DOHH2 (cell line): ENCODE results near the gene PCDHA3.
"Not testable (repeated sequence)": the region's sequence is repeated elsewhere in the genome, so short reads cannot be mapped to it uniquely, and the experiment has no call there.

Source experiments
- H3F3A ChIP-seq: fragments of 200-600 bp; sonication (generic), shearing (Covaris generic); 2 replicates; pipeline ENCODE4 v1.6.0; 2016; ENCODE audit warnings: antibody characterized with exemption, mild to moderate bottlenecking; ENCODE audit not compliant: control insufficient read depth, insufficient read depth
- H3K27ac ChIP-seq: fragments of 200-600 bp; sonication (generic); 2 replicates; pipeline ENCODE4 v1.5.1; 2014; ENCODE audit warnings: low read depth, mild to moderate bottlenecking, low read length, moderate library complexity
- H3K27me3 ChIP-seq: fragments of 200-600 bp; sonication (generic); 2 replicates; pipeline ENCODE4 v1.6.1; 2014; ENCODE audit warnings: mild to moderate bottlenecking, low read length, mixed read lengths; ENCODE audit not compliant: control insufficient read depth
- H3K36me3 ChIP-seq: fragments of 200-600 bp; sonication (generic); 2 replicates; pipeline ENCODE4 v1.6.1; 2014; ENCODE audit warnings: mild to moderate bottlenecking, low read length, moderate library complexity, mixed read lengths; ENCODE audit not compliant: control insufficient read depth
- H3K4me1 ChIP-seq: fragments of 200-600 bp; sonication (generic); 2 replicates; pipeline ENCODE4 v1.6.1; 2014; ENCODE audit warnings: mild to moderate bottlenecking, low read length, mixed read lengths; ENCODE audit not compliant: control insufficient read depth
- H3K4me2 ChIP-seq: fragments of 200-600 bp; sonication (generic); 2 replicates; pipeline ENCODE4 v1.6.0; 2014; ENCODE audit warnings: mild to moderate bottlenecking, low read length, moderate library complexity
- H3K4me3 ChIP-seq: fragments of 200-600 bp; sonication (generic); 2 replicates; pipeline ENCODE4 v1.5.1; 2014; ENCODE audit warnings: mild to moderate bottlenecking, low read length, mixed read lengths
- H3K79me2 ChIP-seq: fragments of 200-600 bp; sonication (generic); 2 replicates; pipeline ENCODE4 v1.6.1; 2014; ENCODE audit warnings: mild to moderate bottlenecking, low read length, mixed read lengths; ENCODE audit not compliant: control insufficient read depth
- H3K9me2 ChIP-seq: fragments of 200-600 bp; sonication (generic); replicated peaks from 2 replicates; pipeline ENCODE4 v1.6.1; 2014; ENCODE audit warnings: mild to moderate bottlenecking, low read length, mixed read lengths; ENCODE audit not compliant: control insufficient read depth
- H3K9me3 ChIP-seq: fragments of 200-600 bp; sonication (generic); 2 replicates; pipeline ENCODE4 v1.6.1; 2014; ENCODE audit warnings: antibody characterized with exemption, low read length, mixed read lengths; ENCODE audit not compliant: control insufficient read depth, insufficient read depth
- H4K20me1 ChIP-seq: fragments of 200-600 bp; sonication (generic); 2 replicates; pipeline ENCODE4 v1.6.0; 2014; ENCODE audit warnings: low read depth, mild to moderate bottlenecking, antibody characterized with exemption, low read length, moderate library complexity; ENCODE audit not compliant: control insufficient read depth, insufficient read depth
- CTCF ChIP-seq: fragments of 200-600 bp; sonication (generic); IDR thresholded peaks from one replicate; pipeline ENCODE4 v1.5.1; 2014; ENCODE audit warnings: antibody characterized with exemption, mild to moderate bottlenecking, low read depth, low read length; ENCODE audit not compliant: poor library complexity, severe bottlenecking
- EZH2phosphoT487 ChIP-seq: fragments of 200-600 bp; sonication (generic); IDR thresholded peaks from 2 replicates; pipeline ENCODE4 v1.6.1; 2017; ENCODE audit warnings: borderline replicate concordance, mild to moderate bottlenecking, antibody characterized with exemption, low read length, moderate library complexity, mixed read lengths

The PCDHA3 gene

GRCh38 chr5:140827704-140828361, 27.0 kb downstream of the PCDHA3 start, which contains the start of gene PCDHA6:
Gene PCDHA6, plus strand, starts transcription at chr5:140827960. Its CDS starts 132 bp downstream, at chr5:140828092.
- Histone ChIP-seq H3K4me1 (no peaks in the 10 kb centered on the region), H3K27ac (no peak within 1 kb of the TSS), H3F3A (no peaks in the 10 kb centered on the region), H3K4me3 (no peak within 1 kb of the TSS), H3K36me3 (no peaks in the 10 kb centered on the region), H3K9me2 (no peaks in the 10 kb centered on the region), H3K9me3 (no peaks in the 10 kb centered on the region), H4K20me1 (no peaks in the 10 kb centered on the region), H3K79me2 (no peaks in the 10 kb centered on the region), H3K4me2 (no peak within 1 kb of the TSS), H3K27me3 (no peaks in the 10 kb centered on the region)
- TF ChIP-seq CTCF (no peak), EZH2phosphoT487 (no peak)

GRCh38 chr5:140828362-140828737, 27.5 kb downstream of the PCDHA3 start:
- no peak overlapping the region for H3K4me2 ChIP-seq
- no peak overlapping the region for H3K4me3 ChIP-seq

GRCh38 chr5:140829511-140830501, 28.9 kb downstream of the PCDHA3 start:
- not testable (repeated sequence) for H3K4me2 ChIP-seq, H3F3A ChIP-seq, H3K4me3 ChIP-seq, H3K9me2 ChIP-seq, H3K79me2 ChIP-seq, H4K20me1 ChIP-seq, H3K27ac ChIP-seq, H3K27me3 ChIP-seq, H3K9me3 ChIP-seq, H3K36me3 ChIP-seq, H3K4me1 ChIP-seq

More at GRCh38 chr5:140828362-140828737, 27.5 kb downstream of the PCDHA3 start:
- Histone ChIP-seq H3K27me3 (no peaks in the 10 kb centered on the region), H4K20me1 (no peaks in the 10 kb centered on the region), H3F3A (no peaks in the 10 kb centered on the region), H3K27ac (no peak overlapping the region), H3K79me2 (no peaks in the 10 kb centered on the region), H3K9me3 (no peaks in the 10 kb centered on the region), H3K9me2 (no peaks in the 10 kb centered on the region), H3K36me3 (no peaks in the 10 kb centered on the region), H3K4me1 (no peaks in the 10 kb centered on the region)
- TF ChIP-seq CTCF (no peak), EZH2phosphoT487 (no peak)

- Histone ChIP-seq H3K4me2 (no peak within 1 kb of the TSS), H3F3A (no peaks in the 10 kb centered on the region), H3K79me2 (no peaks in the 10 kb centered on the region), H3K4me1 (no peaks in the 10 kb centered on the region), H3K27ac (no peak within 1 kb of the TSS), H4K20me1 (no peaks in the 10 kb centered on the region), H3K9me3 (no peaks in the 10 kb centered on the region), H3K27me3 (no peaks in the 10 kb centered on the region), H3K4me3 (no peak within 1 kb of the TSS), H3K36me3 (no peaks in the 10 kb centered on the region), H3K9me2 (no peaks in the 10 kb centered on the region)
- TF ChIP-seq EZH2phosphoT487 (no peak), CTCF (no peak)
These were observed 33.1 kb downstream of the PCDHA3 start, which contains the start of gene PCDHA7 for GRCh38 chr5:140833993-140834392. Gene PCDHA7, plus strand, starts transcription at chr5:140834269. Its CDS starts 115 bp downstream, at chr5:140834384.

GRCh38 chr5:140834439-140835008, 33.7 kb downstream of the PCDHA3 start:
- H3K27me3 ChIP-seq, H3K4me2 ChIP-seq, H3K36me3 ChIP-seq, H3K9me3 ChIP-seq, H4K20me1 ChIP-seq, H3K4me1 ChIP-seq, H3K79me2 ChIP-seq, H3F3A ChIP-seq, H3K9me2 ChIP-seq, H3K4me3 ChIP-seq, H3K27ac ChIP-seq: not testable (repeated sequence)
